NCI-H524 (cell line): ENCODE results near the gene ZNF730.
"Not testable (repeated sequence)": the region's sequence is repeated elsewhere in the genome, so short reads cannot be mapped to it uniquely, and the experiment has no call there.

Experiments
- DNase-seq, 2 experiments: peaks; one replicate each; lab custom pipeline; 2025; lab: John Stamatoyannopoulos, UW

ZNF730 gene

GRCh38 chr19:23116802-23117571, at the start of gene ZNF730:
Gene ZNF730, plus strand, starts transcription at chr19:23117025. Its CDS starts 149 bp downstream, at chr19:23117174.
- peak; percentile 27 to 28 for DNase-seq

DNA sequence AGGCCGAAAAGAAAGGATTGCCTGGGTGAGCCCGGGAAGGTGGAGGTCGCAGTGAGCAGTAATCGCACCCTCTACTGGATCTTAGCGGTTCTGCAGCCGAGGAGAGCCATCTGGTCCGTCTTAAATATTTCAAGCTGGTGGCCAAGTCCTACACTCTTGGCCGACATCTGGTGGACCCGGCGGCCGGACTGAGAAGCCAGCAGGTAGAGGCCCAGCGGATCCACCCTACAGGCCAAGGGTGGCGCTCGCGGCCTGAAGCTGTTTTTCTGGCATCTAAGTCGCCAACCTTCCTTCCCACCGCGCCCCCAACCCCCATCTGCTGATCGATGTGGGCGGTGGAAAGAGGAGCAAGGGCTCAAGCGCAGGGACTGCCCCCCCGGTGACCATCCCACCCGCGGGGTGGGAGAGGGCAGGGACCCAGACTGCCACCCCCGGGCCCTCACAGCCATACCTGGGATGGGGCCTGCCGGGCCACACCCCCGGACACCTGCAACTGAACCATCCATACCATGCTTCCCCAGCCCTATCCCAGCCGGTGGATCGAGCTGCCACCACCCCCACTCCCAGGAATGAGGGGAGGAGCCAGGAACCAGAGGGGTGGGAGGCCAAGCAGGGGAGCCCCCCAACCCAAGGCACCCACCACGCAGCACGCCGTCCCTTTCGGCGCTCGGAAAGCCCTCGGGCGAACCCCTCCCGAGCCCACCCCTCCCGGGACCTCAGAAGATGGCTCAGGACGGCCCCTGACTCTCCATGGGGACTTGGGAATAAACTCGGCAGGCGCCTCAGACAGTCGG, 46.3 kb upstream of the ZNF730 start:
- DNase-seq: peak in 1 of 2 experiments; percentile 33

DNA sequence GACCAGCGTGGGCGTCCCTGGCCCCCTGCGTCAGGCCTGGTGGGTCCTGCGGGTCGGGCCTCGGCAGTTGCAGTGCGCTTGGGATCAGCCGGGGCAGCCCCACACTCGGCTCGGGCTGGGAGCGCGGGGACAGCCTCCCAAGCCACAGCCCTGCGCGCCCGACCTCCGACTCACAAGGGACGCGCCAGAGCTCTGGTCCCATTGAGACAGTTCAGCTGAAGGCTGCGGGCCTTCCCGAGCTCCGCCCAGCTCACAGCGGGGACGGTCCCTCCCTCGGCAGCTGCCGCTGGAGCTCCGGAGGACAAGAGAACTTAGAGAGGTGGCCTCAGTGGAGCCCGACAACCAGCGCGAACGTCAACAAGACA, 45.7 kb upstream of the ZNF730 start:
- DNase-seq: peak in 1 of 2 experiments; percentile 1

DNA sequence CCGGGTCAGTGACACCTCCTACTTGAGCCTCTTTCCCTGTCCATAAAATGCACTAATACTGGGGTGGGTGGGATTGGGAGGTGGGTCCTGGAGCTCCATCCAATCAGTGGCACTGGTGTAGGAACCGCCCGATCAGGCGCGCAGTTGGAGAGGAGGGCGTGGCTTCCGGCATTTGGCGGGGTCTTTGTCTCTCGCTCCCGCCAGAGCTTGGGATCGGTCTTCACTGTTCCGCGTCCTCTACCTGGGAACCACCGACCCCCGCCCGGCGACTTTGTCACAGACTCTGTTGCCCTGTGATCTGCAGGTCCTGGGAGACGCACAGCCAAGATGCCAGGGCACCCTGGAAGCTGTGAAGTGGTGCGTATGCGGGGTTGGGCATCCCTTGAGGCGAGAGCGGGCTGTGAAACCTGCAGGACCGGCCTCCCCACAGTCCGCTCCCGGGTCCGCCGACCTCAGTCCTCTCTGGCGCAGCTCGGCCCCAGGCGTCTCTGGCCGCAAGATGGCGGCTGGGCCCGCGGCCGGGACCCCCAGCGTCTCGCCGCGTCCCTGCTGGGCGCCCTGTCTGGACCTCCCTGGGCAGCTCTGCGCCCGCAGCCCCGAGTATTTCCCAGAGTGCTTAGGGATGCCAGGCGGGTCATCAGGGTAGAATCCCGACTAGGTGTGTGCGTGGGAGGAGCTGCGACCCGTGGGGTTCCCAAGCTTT, 41.6 kb upstream of the ZNF730 start:
- DNase-seq: peak; percentile 31 to 62

DNA sequence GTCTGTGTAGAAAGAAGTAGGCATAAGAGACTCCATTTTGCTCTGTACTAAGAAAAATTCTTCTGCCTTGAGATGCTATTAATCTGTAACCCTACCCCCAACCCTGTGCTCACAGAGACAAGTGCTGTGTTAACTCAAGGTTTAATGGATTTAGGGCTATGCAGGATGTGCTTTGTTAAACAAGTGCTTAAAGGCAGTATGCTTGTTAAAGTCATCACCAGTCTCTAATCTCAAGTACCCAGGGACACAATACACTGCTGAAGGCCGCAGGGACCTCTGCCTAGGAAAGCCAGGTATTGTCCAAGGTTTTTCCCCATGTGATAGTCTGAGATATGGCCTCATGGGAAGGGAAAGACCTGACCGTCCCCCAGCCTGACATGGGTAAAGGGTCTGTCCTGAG, 39.0 kb upstream of the ZNF730 start:
- not testable (repeated sequence) for DNase-seq

- no peak for DNase-seq
Observed at GRCh38 chr19:23093832-23094231, 23.0 kb upstream of the ZNF730 start.

DNA sequence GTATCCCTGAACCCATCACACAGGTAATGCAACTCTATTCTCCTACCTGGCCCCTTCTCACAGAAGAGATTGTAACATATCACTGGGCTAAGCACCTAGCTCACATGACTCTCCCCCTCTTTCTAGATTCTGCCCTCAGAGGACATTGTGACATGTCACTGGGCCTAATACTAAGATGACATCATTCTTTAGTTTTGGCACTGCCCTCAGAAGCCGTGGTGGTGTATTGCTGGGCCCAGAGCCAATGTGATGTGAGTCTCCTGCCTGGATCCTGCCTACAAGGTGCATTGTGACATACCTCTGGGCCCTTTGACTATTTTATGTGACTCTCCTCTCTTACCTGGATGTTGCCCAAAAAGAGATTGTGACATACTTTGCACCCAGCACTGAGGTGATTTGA, 21.4 kb upstream of the ZNF730 start:
- no peak for DNase-seq

GRCh38 chr19:23098286-23098685, 18.5 kb upstream of the ZNF730 start:
- no peak for DNase-seq

GRCh38 chr19:23098988-23099387, 17.8 kb upstream of the ZNF730 start:
- no peak for DNase-seq

DNA sequence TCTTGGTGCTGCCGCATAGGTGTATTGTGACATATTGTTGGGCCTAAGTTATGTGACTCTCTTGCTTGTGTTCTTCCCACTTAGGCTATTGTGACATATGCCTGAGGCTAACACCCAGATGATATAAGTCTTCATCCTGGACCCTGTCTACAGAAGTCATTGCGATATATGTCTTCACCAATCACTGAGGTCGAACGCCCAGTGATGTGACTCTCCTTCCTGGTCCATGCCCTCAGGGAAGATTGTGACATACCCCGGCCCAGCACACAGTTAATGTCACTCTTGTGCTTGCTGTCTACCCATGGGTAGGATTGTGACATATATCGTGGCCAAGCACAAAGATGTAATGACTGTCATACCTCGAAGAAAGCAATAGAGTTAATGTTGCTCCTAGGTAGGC, 16.9 kb upstream of the ZNF730 start:
- no peak for DNase-seq

DNA sequence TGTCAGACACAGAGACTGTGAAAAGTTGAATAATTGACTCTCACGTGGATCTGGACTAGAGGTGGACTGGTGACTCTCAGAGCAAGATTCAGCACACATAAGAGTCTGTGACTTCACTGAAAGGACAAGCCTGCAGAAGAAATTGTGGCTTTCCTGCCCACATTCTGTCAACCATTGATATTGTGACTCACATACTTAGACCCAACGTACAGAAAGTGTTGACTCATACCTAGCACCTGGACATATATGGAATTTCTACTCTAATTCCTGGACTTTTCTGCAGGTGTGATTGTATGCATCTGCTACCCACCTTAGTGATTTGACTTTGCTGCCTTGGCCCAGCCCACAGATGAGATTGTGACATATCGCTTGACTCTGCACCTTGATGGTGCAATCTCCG, 15.6 kb upstream of the ZNF730 start:
- DNase-seq: no peak

DNA sequence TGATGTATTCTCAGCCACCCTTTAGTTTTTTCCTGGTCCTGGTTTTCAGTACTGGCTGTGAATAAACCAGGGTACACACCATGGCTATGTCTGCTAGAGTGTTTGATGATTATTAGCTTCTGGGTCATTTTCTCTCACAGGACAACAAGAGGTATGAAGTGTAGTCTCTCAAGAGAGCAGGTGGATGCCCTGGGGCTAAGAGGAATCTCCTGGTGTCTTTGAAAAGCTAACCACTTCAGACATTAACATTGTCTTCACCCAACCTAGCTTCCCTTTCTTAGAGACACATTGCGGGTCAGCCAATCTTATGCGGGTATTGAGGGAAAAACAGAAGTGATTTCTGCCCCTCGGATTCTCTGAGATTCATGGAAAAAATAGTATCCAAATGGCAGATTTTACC, 1.6 kb downstream of the ZNF730 start:
- no peak for DNase-seq

DNA sequence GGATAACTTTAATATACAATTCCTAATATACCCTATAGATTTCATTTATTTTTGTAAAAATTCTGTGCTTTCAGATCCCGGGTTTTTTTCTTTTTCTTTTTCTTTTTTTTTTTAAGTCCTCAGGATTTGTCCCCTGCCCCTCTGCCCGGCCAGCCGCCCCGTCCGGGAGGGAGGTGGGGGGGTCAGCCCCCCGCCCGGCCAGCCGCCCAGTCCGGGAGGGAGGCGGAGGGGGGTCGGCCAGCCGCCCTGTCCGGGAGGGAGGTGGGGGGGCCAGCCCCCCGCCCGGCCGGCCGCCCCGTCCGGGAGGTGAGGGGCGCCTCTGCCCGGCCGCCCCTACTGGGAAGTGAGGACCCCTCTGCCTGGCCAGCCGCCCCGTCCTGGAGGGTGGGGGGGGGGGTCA, 17.4 kb downstream of the ZNF730 start:
- not testable (repeated sequence) for DNase-seq

GRCh38 chr19:23145617-23146415, 29.0 kb downstream of the ZNF730 start:
- no peak for DNase-seq

DNA sequence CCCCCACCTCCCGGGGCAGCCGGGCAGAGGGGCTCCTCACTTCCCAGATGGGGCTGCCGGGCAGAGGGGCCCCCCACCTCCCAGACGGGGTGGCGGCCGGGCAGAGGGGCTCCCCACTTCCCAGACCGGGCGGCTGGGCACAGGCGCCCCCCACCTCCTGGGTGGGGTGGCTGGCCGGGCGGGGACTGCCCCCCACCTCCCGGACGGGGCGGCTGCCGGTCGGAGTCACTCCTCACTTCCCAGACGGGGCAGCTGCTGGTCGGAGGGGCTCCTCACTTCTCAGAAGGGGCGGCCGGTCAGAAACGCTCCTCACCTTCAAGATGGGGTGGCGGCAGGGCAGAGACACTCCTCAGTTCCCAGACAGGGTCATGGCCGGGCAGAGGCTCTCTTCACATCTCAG, 43.9 kb downstream of the ZNF730 start:
- DNase-seq: no peak

- not testable (repeated sequence) for DNase-seq
Observed at GRCh38 chr19:23168286-23168685, 51.5 kb downstream of the ZNF730 start.

DNA sequence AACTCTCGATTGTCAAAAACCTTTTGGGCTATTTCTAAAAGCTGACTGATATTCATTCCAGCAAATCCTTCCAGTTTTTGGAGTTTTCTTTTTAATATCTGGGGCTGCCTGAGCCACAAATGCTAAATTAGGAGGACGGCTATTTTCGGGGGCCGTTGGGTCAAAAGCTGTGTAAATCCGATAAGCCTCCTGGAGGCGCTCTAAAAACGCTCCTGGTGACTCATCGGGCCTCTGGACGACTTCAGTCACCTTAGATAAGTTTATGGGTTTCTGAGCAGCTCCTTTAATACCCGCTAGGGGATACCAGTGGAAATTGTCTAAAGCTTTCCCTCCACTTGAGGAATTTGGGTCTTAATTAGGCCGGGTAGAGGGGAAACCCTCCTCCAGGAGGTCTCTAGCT, 66.4 kb downstream of the ZNF730 start:
- no peak for DNase-seq

GRCh38 chr19:23190341-23190740, 73.5 kb downstream of the ZNF730 start:
- no peak for DNase-seq
